T-cell (primary cell): ENCODE results near the gene GUSB. TPM values are rescaled to one million over a fixed set of nuclear protein-coding genes. Genes with fewer than 3 reads are reported as not detected.

ENCODE experiments used
- ATAC-seq, 4 experiments: fragments of 200-7000 bp in 3 of 4; fragments of 150-1000 bp in 1 of 4; cut with Tn5 transposase; replicated peaks in 1 of 4; 1 replicate in 3 of 4; 2 replicates in 1 of 4; pipeline ENCODE4 v1.10.0; 2021; ENCODE audit warnings: moderate library complexity in 3 of 4, mild to moderate bottlenecking in 2 of 4, moderate number of reproducible peaks in 1 of 4
- CTCF ChIA-PET, 2 donors: fragments of 300-600 bp; sonication (Branson Sonifier 250); formaldehyde crosslinking; loops; one replicate each; lab custom pipeline; 2022; ENCODE audit warnings: antibody characterized with exemption in 2 of 2; lab: Charles Lee
- POLR2A ChIA-PET, 2 donors: fragments of 300-600 bp; sonication (Branson Sonifier 250); formaldehyde crosslinking; loops; one replicate each; lab custom pipeline; 2022; ENCODE audit warnings: antibody characterized with exemption in 2 of 2; lab: Charles Lee
- DNase-seq, 35 experiments: peaks; one replicate each; pipeline versions ENCODE4 v3.0.0 to v3.0.0-alpha.2; 2013 to 2023
- H3K27ac ChIP-seq: one replicate; pipeline ENCODE4 v1.5.1; 2013; ENCODE audit warnings: low read length
- H3K27me3 ChIP-seq, 2 experiments: replicated peaks in 1 of 2; 1 replicate in 1 of 2; 2 replicates in 1 of 2; pipeline versions ENCODE4 v1.6.1 to v1.7.0; 2013; ENCODE audit warnings: low read length in 1 of 2, mixed read lengths in 1 of 2; ENCODE audit not compliant: control insufficient read depth in 2 of 2, insufficient read depth in 2 of 2; ENCODE audit errors: extremely low read depth in 1 of 2
- H3K36me3 ChIP-seq, 2 donors: 1 replicate in 1 of 2; 2 replicates in 1 of 2; pipeline versions ENCODE4 v1.6.1 to v1.7.0; 2013; ENCODE audit warnings: low read length in 1 of 2; ENCODE audit not compliant: control insufficient read depth in 2 of 2, insufficient read depth in 1 of 2; ENCODE audit errors: extremely low read depth in 1 of 2
- H3K4me1 ChIP-seq, 2 experiments: 1 replicate in 1 of 2; 2 replicates in 1 of 2; pipeline versions ENCODE4 v1.6.1 to v1.7.0; 2013; ENCODE audit warnings: low read length in 2 of 2, mixed read lengths in 1 of 2; ENCODE audit not compliant: insufficient read depth in 2 of 2, control insufficient read depth in 1 of 2; ENCODE audit errors: extremely low read depth in 1 of 2
- H3K4me3 ChIP-seq, 2 donors: 1 replicate in 1 of 2; 2 replicates in 1 of 2; pipeline versions ENCODE4 v1.5.1 to v1.7.0; 2013; ENCODE audit warnings: mild to moderate bottlenecking in 2 of 2, low read length in 1 of 2, moderate library complexity in 1 of 2; ENCODE audit not compliant: control insufficient read depth in 1 of 2; ENCODE audit errors: extremely low read depth in 1 of 2
- H3K9me3 ChIP-seq: 2 replicates; pipeline ENCODE4 v1.7.0; 2013
- H3K27ac Mint-ChIP-seq, 2 donors: one replicate each; pipeline ENCODE4 v1.8.0; 2020 to 2021; ENCODE audit warnings: mild to moderate bottlenecking in 2 of 2, mixed read lengths in 2 of 2
- H3K27me3 Mint-ChIP-seq, 2 donors: one replicate each; pipeline ENCODE4 v1.8.0; 2021 to 2022; ENCODE audit warnings: mixed read lengths in 2 of 2
- H3K36me3 Mint-ChIP-seq: one replicate; pipeline ENCODE4 v1.8.0; 2021; ENCODE audit warnings: mixed read lengths
- H3K4me1 Mint-ChIP-seq, 3 donors: one replicate each; pipeline ENCODE4 v1.8.0; 2020 to 2022; ENCODE audit warnings: mixed read lengths in 3 of 3, mild to moderate bottlenecking in 1 of 3
- H3K4me3 Mint-ChIP-seq, 3 donors: one replicate each; pipeline ENCODE4 v1.8.0; 2020 to 2022; ENCODE audit warnings: mild to moderate bottlenecking in 3 of 3, mixed read lengths in 3 of 3, moderate library complexity in 3 of 3
- H3K9me3 Mint-ChIP-seq, 3 donors: one replicate each; pipeline ENCODE4 v1.8.0; 2020 to 2022; ENCODE audit warnings: mixed read lengths in 3 of 3
- WGBS: methylation state at CpG from one replicate; pipeline ENCODE4 v1.1.5; 2013; ENCODE audit warnings: missing lambda C conversion rate; ENCODE audit not compliant: insufficient coverage; 5-methylcytosine and 5-hydroxymethylcytosine counted together
- total RNA-seq, 35 experiments: library from RNA in 6 of 35; stranded (reverse) in 6 of 35; fragments of 120-200 nt in 1 of 35; gene quantifications; one replicate each; pipeline versions ENCODE4 v1.2.1 to v1.2.4 and lab custom pipeline; 2013 to 2026

Gene GUSB
- total RNA-seq, 5 donors from 2014 or later (not counting 1 experiment from before 2014, with no cell fraction given): 35.3 to 56.7 (median 52.3) TPM

- H3K4me3 ChIP-seq: no peak overlapping the region
- CTCF ChIA-PET: no interaction called here
- no peaks in the 10 kb centered on the region for H3K9me3 ChIP-seq
- H3K36me3 ChIP-seq: no peaks in the 10 kb centered on the region
- ATAC-seq (no peak), DNase-seq (no peak)
- H3K4me1 Mint-ChIP-seq: peaks cover 11 to 17% (median 12%) of the 10 kb centered on the region in 3 donors
- H3K27me3 ChIP-seq: no peaks in the 10 kb centered on the region
- H3K36me3 Mint-ChIP-seq: peaks cover 21% of the 10 kb centered on the region
- H3K9me3 Mint-ChIP-seq: no peaks in the 10 kb centered on the region
- POLR2A ChIA-PET: no interaction called here
- H3K4me1 ChIP-seq: no peaks in the 10 kb centered on the region
- no peak overlapping the region for H3K27ac Mint-ChIP-seq
- H3K27me3 Mint-ChIP-seq: no peaks in the 10 kb centered on the region
- 94% methylated on average over 3 of the region's 3 CpGs for WGBS
- H3K27ac ChIP-seq: no peak overlapping the region
- H3K4me3 Mint-ChIP-seq: no peak overlapping the region
Measured at GRCh38 chr7:65925040-65925439, 57.0 kb downstream of the GUSB start.

GRCh38 chr7:65924193-65924592 is 57.8 kb downstream of the GUSB start:
- Mint-ChIP-seq H3K27me3 (no peaks in the 10 kb centered on the region), H3K9me3 (no peaks in the 10 kb centered on the region), H3K4me1 (peaks cover 10 to 15% (median 10%) of the 10 kb centered on the region in 3 donors), H3K4me3 (no peak overlapping the region), H3K36me3 (peaks cover 27% of the 10 kb centered on the region), H3K27ac (no peak overlapping the region)
- ChIA-PET POLR2A (no interaction called here), CTCF (no interaction called here)
- no peak for DNase-seq
- Histone ChIP-seq H3K9me3 (no peaks in the 10 kb centered on the region), H3K27ac (no peak overlapping the region), H3K4me1 (no peaks in the 10 kb centered on the region), H3K4me3 (no peak overlapping the region), H3K36me3 (no peaks in the 10 kb centered on the region), H3K27me3 (no peaks in the 10 kb centered on the region)
- no peak for ATAC-seq
- no CpG with 5 or more reads among the region's 4 CpGs for WGBS

- peaks cover 31% of the 10 kb centered on the region for H3K36me3 Mint-ChIP-seq
- H3K27me3 ChIP-seq: no peaks in the 10 kb centered on the region
- POLR2A ChIA-PET: no interaction called here
Measured at GRCh38 chr7:65923316-65923715, 58.7 kb downstream of the GUSB start.

GRCh38 chr7:65915921-65916657 is 65.9 kb downstream of the GUSB start:
- CTCF ChIA-PET: no interaction called here
- Histone ChIP-seq H3K27me3 (no peaks in the 10 kb centered on the region), H3K27ac (no peak overlapping the region), H3K4me3 (no peak overlapping the region), H3K36me3 (no peaks in the 10 kb centered on the region), H3K9me3 (no peaks in the 10 kb centered on the region), H3K4me1 (no peaks in the 10 kb centered on the region)
- no peaks in the 10 kb centered on the region for H3K27me3 Mint-ChIP-seq
- H3K4me1 Mint-ChIP-seq: peaks cover 0 to 5% (median 4%) of the 10 kb centered on the region in 3 donors
- WGBS: no CpG with 5 or more reads among the region's 8 CpGs
- H3K36me3 Mint-ChIP-seq: peaks cover 38% of the 10 kb centered on the region
- H3K4me3 Mint-ChIP-seq: no peak overlapping the region
- ATAC-seq (no peak), DNase-seq (no peak)
- no peak overlapping the region for H3K27ac Mint-ChIP-seq
- POLR2A ChIA-PET: no interaction called here
- H3K9me3 Mint-ChIP-seq: no peaks in the 10 kb centered on the region

More at GRCh38 chr7:65923316-65923715, 58.7 kb downstream of the GUSB start:
- Mint-ChIP-seq H3K27me3 (no peaks in the 10 kb centered on the region), H3K4me1 (peaks cover 3 to 8% (median 4%) of the 10 kb centered on the region in 3 donors), H3K9me3 (no peaks in the 10 kb centered on the region), H3K27ac (no peak overlapping the region), H3K4me3 (no peak overlapping the region)
- 95% methylated on average over 3 of the region's 4 CpGs for WGBS
- no peaks in the 10 kb centered on the region for H3K4me1 ChIP-seq
- no peaks in the 10 kb centered on the region for H3K9me3 ChIP-seq
- ATAC-seq (no peak), DNase-seq (no peak)
- H3K4me3 ChIP-seq: no peak overlapping the region
- CTCF ChIA-PET: no interaction called here
- no peak overlapping the region for H3K27ac ChIP-seq
- no peaks in the 10 kb centered on the region for H3K36me3 ChIP-seq

- Histone ChIP-seq H3K9me3 (no peaks in the 10 kb centered on the region), H3K4me1 (no peaks in the 10 kb centered on the region), H3K27ac (no peak overlapping the region), H3K27me3 (no peaks in the 10 kb centered on the region), H3K36me3 (no peaks in the 10 kb centered on the region), H3K4me3 (no peak overlapping the region)
- ChIA-PET CTCF (no interaction called here), POLR2A (no interaction called here)
- no peak overlapping the region for H3K27ac Mint-ChIP-seq
- peaks cover 11% of the 10 kb centered on the region for H3K36me3 Mint-ChIP-seq
- no peaks in the 10 kb centered on the region for H3K27me3 Mint-ChIP-seq
- no peak overlapping the region for H3K4me3 Mint-ChIP-seq
- 100% methylated on average over 4 of the region's 7 CpGs for WGBS
- ATAC-seq (no peak), DNase-seq (no peak)
- no peaks in the 10 kb centered on the region for H3K9me3 Mint-ChIP-seq
- peaks cover 0 to 7% (median 4%) of the 10 kb centered on the region in 3 donors for H3K4me1 Mint-ChIP-seq
Measured at GRCh38 chr7:65912237-65912636, 69.8 kb downstream of the GUSB start.

Other genes starting within 250 kb of the GUSB start
- gene VKORC1L1, start 109.1 kb downstream of the GUSB start, total RNA-seq: 10 to 100 TPM in 3 of 5 donors, 1 to 10 TPM in 2; 3.8 to 13.2 (median 10.8) TPM
- gene ASL, start 93.6 kb upstream of the GUSB start, total RNA-seq: 10 to 100 TPM; 10.3 to 23.0 (median 18.5) TPM
- 10 to 100 TPM; 29.9 to 33.7 (median 31.6) TPM for gene CRCP, start 132.6 kb upstream of the GUSB start, total RNA-seq
- gene TPST1, start 223.1 kb upstream of the GUSB start, total RNA-seq: 1 to 10 TPM; 2.1 to 6.3 (median 2.6) TPM